ENCODE data around the gene MYL4. TPM values are rescaled to one million over a fixed set of nuclear protein-coding genes. Genes with fewer than 3 reads are reported as not detected.

Gene MYL4
- total and polyA plus RNA-seq, 10 of the 15 experiments (the other 5 are each of a cell fraction or from before 2014, with no cell fraction given) = 0.23 to 1.6 (median 0.58) TPM; not detected in 3

DNA sequence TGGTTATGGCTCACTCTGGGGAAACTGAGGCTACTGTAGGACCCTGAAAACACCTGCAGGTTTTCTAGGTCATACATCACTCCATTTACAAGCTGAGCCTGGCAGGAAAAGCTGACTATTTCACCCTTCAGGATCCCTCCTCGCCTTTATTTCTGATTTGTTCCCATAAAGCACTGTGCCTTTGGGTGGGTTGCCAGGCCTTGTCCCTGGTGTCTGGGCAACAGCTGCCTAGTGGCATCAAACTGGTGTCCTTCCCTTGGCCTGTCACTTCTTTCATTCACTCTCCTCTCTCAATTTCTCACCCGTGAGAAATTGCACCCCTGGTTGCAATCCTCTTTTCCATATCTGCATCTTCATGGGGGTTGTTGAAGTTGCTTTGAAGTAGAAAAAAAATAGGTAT lies 1.6 kb downstream of the MYL4 start (continued):
- TF ChIP-seq NRF1 (conservative IDR thresholded peaks at IDR 0.05; ENCODE audit: low read depth, low read length) (no peak), PAX8 (IDR thresholded peaks at IDR 0.05) (no peak), STAT1 (conservative IDR thresholded peaks at IDR 0.05) (no peak), CBX5 (IDR thresholded peaks at IDR 0.05; ENCODE audit: low read depth) (no peak), ASH2L (IDR thresholded peaks at IDR 0.05; ENCODE audit: borderline replicate concordance, low read depth) (no peak), YY1 (IDR thresholded peaks at IDR 0.05; ENCODE audit: low read depth, low read length) (no peak), ZNF217 (IDR thresholded peaks at IDR 0.05) (no peak), MTA2 (IDR thresholded peaks at IDR 0.05; ENCODE audit: low read depth) (no peak), BRCA1 (IDR thresholded peaks at IDR 0.05; ENCODE audit: low read depth, low read length) (no peak), MTA3 (IDR thresholded peaks at IDR 0.05; ENCODE audit: borderline replicate concordance, low read length) (no peak), POLR2A (IDR thresholded peaks at IDR 0.05; ENCODE audit: low read depth, low read length) (no peak)

DNA sequence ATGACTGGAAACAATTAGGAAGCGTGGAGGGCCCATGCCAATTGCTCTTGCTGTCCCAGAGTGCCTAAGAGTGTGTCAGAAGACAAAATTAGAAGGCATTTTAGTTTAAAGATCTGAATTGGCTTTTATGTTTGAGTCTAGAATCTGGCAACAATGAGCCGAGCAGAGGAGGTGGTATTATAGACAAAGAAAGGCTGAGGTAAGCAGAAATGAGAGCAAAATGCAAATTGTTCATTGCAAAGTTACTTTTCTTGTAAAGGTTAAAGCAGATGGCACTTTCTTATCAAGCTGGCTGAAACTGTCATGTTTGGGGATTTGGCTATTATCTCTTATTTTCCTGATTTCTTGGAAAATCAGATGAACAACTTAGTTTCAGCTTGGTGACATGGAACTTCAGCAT lies 3.3 kb downstream of the MYL4 start:
- H3K4me2 ChIP-seq (ENCODE audit: control insufficient read depth, insufficient read depth) = no peak overlapping the region
- H3K27me3 ChIP-seq (replicated peaks in 1 of 2; ENCODE audit: control insufficient read depth in 2 of 2, insufficient read depth in 2 of 2, low read length in 1 of 2) = no peaks in the 10 kb centered on the region
- H3K27ac ChIP-seq (ENCODE audit: control insufficient read depth, insufficient read depth) = no peak overlapping the region
- H3K4me1 ChIP-seq (ENCODE audit: control insufficient read depth, insufficient read depth, low read length) = peaks cover 14% of the 10 kb centered on the region
- in situ Hi-C loops (cut with MboI) (no loop called here), intact Hi-C loops (cut with micrococcal nuclease; ENCODE audit: unreplicated experiment) (no loop called here)
- no peaks in the 10 kb centered on the region for H3K9me3 ChIP-seq (replicated peaks; ENCODE audit: control insufficient read depth, insufficient read depth, low read length)
- no peaks in the 10 kb centered on the region for H3K79me2 ChIP-seq (ENCODE audit: control insufficient read depth, insufficient read depth, low read length)
- WGBS (ENCODE audit: insufficient coverage, insufficient replicate concordance, low lambda C conversion rate, missing lambda C conversion rate) = 34% methylated on average over 2 of the region's 2 CpGs
- H3K36me3 ChIP-seq (ENCODE audit: control insufficient read depth in 2 of 2, insufficient read depth in 2 of 2, low read length in 1 of 2) = no peaks in the 10 kb centered on the region
- ChIA-PET CTCF (interaction anchor here (1.2 to 1.5 kb wide), 2 partner anchors 17 to 28 kb away, joined by 4 to 5 read pairs; no protein-coding TSS in a partner anchor), SMC1A (ENCODE audit: uncharacterized antibody, unreplicated experiment) (interaction anchor here (1.1 kb wide), 1 partner anchor 12 kb away, joined by 7 read pairs; no protein-coding TSS in a partner anchor), POLR2A (no interaction called here), RAD21 (ENCODE audit: unreplicated experiment) (no interaction called here)
- H2AFZ ChIP-seq (ENCODE audit: control insufficient read depth, low read depth, low read length) = peak overlapping the region; percentile 39; the same call in 1 of the 2 replicates
- FAIRE-seq (no peak), DNase-seq (ENCODE audit: low read depth, low spot score) (no peak), ATAC-seq (no peak)
- no TSS peak for BruUV-seq (replicated peaks)
- H4K20me1 ChIP-seq (ENCODE audit: control insufficient read depth, insufficient read depth) = no peaks in the 10 kb centered on the region
- H3K9ac ChIP-seq (ENCODE audit: control insufficient read depth, insufficient read depth, low read length) = no peak overlapping the region
- no peak overlapping the region for H3K4me3 ChIP-seq
- TF ChIP-seq EZH2 (IDR thresholded peaks at IDR 0.05; ENCODE audit: borderline replicate concordance, control insufficient read depth, low read depth, low read length) (no peak), SREBF1 (IDR thresholded peaks at IDR 0.05; ENCODE audit: low read length) (no peak), POLR2AphosphoS2 (IDR thresholded peaks at IDR 0.05; ENCODE audit: low read depth, low read length) (no peak), SP1 (IDR thresholded peaks at IDR 0.05; ENCODE audit: low read depth, low read length) (no peak), SUPT20H (IDR thresholded peaks at IDR 0.05; ENCODE audit: borderline replicate concordance, control insufficient read depth, low read depth, low read length) (no peak), CBX5 (IDR thresholded peaks at IDR 0.05; ENCODE audit: low read depth) (no peak), MEF2A (IDR thresholded peaks at IDR 0.05; ENCODE audit: insufficient read depth, low read depth, low read length) (no peak), ZNF274 (IDR thresholded peaks at IDR 0.05; ENCODE audit: insufficient read depth, insufficient read length) (no peak), ASH2L (IDR thresholded peaks at IDR 0.05; ENCODE audit: borderline replicate concordance, low read depth) (no peak)
- TF ChIP-seq, protein P1, sequence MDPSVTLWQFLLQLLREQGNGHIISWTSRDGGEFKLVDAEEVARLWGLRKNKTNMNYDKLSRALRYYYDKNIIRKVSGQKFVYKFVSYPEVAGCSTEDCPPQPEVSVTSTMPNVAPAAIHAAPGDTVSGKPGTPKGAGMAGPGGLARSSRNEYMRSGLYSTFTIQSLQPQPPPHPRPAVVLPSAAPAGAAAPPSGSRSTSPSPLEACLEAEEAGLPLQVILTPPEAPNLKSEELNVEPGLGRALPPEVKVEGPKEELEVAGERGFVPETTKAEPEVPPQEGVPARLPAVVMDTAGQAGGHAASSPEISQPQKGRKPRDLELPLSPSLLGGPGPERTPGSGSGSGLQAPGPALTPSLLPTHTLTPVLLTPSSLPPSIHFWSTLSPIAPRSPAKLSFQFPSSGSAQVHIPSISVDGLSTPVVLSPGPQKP (IDR thresholded peaks at IDR 0.05; ENCODE audit: low read depth, low read length) = no peak
- TF ChIP-seq, protein P2, sequence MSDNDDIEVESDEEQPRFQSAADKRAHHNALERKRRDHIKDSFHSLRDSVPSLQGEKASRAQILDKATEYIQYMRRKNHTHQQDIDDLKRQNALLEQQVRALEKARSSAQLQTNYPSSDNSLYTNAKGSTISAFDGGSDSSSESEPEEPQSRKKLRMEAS (IDR thresholded peaks at IDR 0.05; ENCODE audit: low read depth, low read length) = no peak
- TF ChIP-seq, protein P3, sequence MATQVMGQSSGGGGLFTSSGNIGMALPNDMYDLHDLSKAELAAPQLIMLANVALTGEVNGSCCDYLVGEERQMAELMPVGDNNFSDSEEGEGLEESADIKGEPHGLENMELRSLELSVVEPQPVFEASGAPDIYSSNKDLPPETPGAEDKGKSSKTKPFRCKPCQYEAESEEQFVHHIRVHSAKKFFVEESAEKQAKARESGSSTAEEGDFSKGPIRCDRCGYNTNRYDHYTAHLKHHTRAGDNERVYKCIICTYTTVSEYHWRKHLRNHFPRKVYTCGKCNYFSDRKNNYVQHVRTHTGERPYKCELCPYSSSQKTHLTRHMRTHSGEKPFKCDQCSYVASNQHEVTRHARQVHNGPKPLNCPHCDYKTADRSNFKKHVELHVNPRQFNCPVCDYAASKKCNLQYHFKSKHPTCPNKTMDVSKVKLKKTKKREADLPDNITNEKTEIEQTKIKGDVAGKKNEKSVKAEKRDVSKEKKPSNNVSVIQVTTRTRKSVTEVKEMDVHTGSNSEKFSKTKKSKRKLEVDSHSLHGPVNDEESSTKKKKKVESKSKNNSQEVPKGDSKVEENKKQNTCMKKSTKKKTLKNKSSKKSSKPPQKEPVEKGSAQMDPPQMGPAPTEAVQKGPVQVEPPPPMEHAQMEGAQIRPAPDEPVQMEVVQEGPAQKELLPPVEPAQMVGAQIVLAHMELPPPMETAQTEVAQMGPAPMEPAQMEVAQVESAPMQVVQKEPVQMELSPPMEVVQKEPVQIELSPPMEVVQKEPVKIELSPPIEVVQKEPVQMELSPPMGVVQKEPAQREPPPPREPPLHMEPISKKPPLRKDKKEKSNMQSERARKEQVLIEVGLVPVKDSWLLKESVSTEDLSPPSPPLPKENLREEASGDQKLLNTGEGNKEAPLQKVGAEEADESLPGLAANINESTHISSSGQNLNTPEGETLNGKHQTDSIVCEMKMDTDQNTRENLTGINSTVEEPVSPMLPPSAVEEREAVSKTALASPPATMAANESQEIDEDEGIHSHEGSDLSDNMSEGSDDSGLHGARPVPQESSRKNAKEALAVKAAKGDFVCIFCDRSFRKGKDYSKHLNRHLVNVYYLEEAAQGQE (IDR thresholded peaks at IDR 0.05; ENCODE audit: low read depth, low read length) = no peak

Data from GM12878 (cell line).